AG04449 (cell line): ENCODE measurements around the gene ZNF296.

Experiments used
- CTCF ChIA-PET: fragments of 350-600 bp; formaldehyde crosslinking; extraction: SDS; loops from one replicate; lab custom pipeline; 2021; ENCODE audit warnings: antibody characterized with exemption; lab: Yijun Ruan, JAX
- POLR2A ChIA-PET: fragments of 400-600, 350-600 bp; formaldehyde crosslinking; extraction: SDS; loops from one replicate; lab custom pipeline; 2020; ENCODE audit warnings: antibody characterized with exemption, inconsistent platforms; lab: Yijun Ruan, JAX
- DNase-seq: peaks from one replicate; pipeline ENCODE4 v3.0.0-alpha.2; 2010; ENCODE audit warnings: low read depth, low spot score
- H3K4me3 ChIP-seq: 2 replicates; pipeline ENCODE4 v1.5.1; 2011; ENCODE audit warnings: low read depth, mild to moderate bottlenecking, control low read depth, low read length
- CTCF ChIP-seq: IDR thresholded peaks from one replicate; pipeline ENCODE4 v1.5.1; 2011; ENCODE audit warnings: mild to moderate bottlenecking, moderate library complexity, low read length, control low read depth, inconsistent platforms; ENCODE audit not compliant: insufficient read depth; ENCODE audit errors: missing control alignments

ZNF296 gene

DNA sequence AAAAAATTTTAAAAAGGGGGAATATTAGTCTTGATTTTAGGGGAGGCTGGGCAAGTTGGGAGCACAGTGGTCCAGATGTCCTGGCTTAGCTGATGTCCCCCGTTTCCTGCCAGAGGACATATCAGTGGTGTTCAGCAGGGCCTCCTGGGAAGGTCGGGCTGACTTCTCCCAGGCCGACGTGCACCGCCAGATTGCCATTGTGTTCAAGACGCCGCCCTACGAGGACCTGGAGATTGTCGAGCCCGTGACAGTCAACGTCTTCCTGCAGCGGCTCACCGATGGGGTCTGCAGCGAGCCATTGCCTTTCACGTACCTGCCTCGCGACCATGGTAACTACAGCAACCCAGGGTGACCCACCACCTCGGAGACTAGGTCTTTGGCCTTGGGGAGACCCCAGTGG, 43.9 kb downstream of the ZNF296 start:
- H3K4me3 ChIP-seq, result no peak overlapping the region
- TF ChIP-seq CTCF, result no peak
- CTCF ChIA-PET, result interaction anchor here (1.3 kb wide), 2 partner anchors 10 to 15 kb away, joined by 3 to 4 read pairs; no protein-coding TSS in a partner anchor
- no peak for DNase-seq
- POLR2A ChIA-PET, result no interaction called here

DNA sequence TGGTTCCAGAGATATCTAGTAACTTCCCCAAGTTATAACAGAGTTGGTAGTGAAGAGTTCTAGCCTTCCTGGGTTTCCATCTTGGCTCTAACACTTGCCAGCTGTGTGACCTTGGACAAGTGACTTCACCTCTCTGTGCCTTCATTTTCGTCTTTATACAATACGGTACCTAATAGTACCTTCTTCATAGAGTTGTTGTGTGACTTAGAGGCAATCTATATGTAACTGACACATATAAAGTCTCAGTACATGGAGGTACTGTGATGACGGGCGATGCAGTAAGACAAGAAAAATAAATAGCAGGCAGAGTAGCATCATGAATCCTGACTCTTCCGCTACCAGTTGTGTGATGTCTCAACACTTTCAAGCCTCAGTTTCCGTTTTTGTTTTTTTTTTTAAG, 45.5 kb downstream of the ZNF296 start:
- DNase-seq, result no peak
- POLR2A ChIA-PET, result no interaction called here
- no peak overlapping the region for H3K4me3 ChIP-seq
- CTCF ChIA-PET, result interaction anchor here (0.6 to 1.3 kb wide), 2 partner anchors 11 to 58 kb away, joined by 3 read pairs; no protein-coding TSS in a partner anchor
- no peak for TF ChIP-seq CTCF

- H3K4me3 ChIP-seq, result no peak overlapping the region
- no peak for TF ChIP-seq CTCF
- DNase-seq, result no peak
- CTCF ChIA-PET, result interaction anchor here (1.2 to 1.3 kb wide), 2 partner anchors 32 to 98 kb away, joined by 3 to 6 read pairs; no protein-coding TSS in a partner anchor
- POLR2A ChIA-PET, result interaction anchor here (1.5 kb wide), 1 partner anchor 12 kb away, joined by 4 read pairs; the partner anchor contains the start of gene CLASRP
Measured at GRCh38 chr19:45027371-45027770, 48.9 kb downstream of the ZNF296 start.

DNA sequence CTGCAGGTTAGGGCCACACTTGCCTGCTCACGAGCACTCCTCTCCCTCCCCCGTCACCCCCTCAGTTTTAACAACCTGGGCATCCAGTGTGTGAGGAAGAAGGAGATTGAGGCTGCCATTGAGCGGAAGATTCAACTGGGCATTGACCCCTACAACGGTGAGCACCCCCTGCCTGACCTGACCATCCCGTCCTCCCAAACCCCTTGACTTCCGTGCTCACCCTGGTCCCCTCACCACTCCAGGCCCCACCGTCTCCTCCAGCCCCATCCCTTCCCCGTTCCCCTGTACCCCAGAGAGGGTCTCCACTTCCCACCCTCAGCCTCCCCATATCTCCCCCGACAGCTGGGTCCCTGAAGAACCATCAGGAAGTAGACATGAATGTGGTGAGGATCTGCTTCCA, 51.0 kb downstream of the ZNF296 start:
- ChIA-PET POLR2A (no interaction called here), CTCF (no interaction called here)
- TF ChIP-seq CTCF, result no peak
- H3K4me3 ChIP-seq, result no peak overlapping the region
- DNase-seq, result no peak

DNA sequence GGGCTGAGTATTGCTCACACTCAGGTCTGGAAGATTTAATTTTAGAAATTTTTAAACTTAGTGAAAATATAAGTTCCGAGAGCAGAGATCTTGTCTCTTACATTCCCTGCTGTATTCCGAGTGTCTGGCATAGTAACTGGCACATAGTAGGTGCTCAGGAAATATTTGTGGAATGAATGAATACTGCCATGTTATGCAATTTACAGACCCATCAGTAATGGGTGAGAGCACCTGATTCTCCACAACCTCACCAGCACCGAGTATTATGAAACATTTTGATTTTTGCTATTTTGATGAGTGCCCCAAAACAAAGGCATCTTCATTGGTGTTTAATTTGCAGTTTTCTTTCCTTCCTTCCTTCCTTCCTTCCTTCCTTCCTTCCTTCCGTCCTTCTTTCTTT, 53.2 kb downstream of the ZNF296 start:
- no peak for DNase-seq
- no peak overlapping the region for H3K4me3 ChIP-seq
- ChIA-PET POLR2A (no interaction called here), CTCF (no interaction called here)
- TF ChIP-seq CTCF, result no peak

DNA sequence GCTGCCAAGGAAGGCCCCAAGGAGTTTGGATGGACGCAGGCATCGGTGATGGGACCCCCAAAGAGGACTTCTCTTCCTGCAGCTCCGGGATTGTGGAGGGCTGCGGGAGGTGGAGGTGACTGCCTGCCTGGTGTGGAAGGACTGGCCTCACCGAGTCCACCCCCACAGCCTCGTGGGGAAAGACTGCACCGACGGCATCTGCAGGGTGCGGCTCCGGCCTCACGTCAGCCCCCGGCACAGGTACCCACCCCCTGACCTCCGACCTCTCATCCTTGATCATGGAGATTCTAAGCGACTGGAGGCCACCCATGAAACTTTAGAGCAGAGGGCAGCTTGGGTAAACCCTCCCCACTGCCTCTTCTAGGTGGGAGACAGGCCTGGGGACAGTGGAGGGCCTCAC, 54.3 kb downstream of the ZNF296 start:
- POLR2A ChIA-PET, result interaction anchor here (1.0 kb wide), 1 partner anchor 38 kb away, joined by 3 read pairs; no protein-coding TSS in a partner anchor
- CTCF ChIA-PET, result no interaction called here
- no peak for DNase-seq
- TF ChIP-seq CTCF, result no peak
- H3K4me3 ChIP-seq, result no peak overlapping the region
